Measurements from ENCODE around the gene BIN1.

Gene BIN1

GRCh38 chr2:127023504-127023903, 83.5 kb downstream of the BIN1 start:
- Histone ChIP-seq H3K9ac (ENCODE audit: insufficient read length) (no peak overlapping the region), H3K4me3 (no peak overlapping the region), H3K9me3 (ENCODE audit: low read depth, low read length) (no peaks in the 10 kb centered on the region), H3K27ac (no peak overlapping the region), H3K36me3 (ENCODE audit: insufficient read depth, low read length) (no peaks in the 10 kb centered on the region)
- TF ChIP-seq POLR2AphosphoS5 (IDR thresholded peaks at IDR 0.05; ENCODE audit: borderline replicate concordance, low read depth, low read length) (no peak), EZH2 (IDR thresholded peaks at IDR 0.05) (no peak), FOXP2 (optimal IDR thresholded peaks at IDR 0.05; ENCODE audit: control extremely low read depth, extremely low read length, insufficient read depth) (no peak)
- no peak for DNase-seq (ENCODE audit: low read depth, low spot score)

DNA sequence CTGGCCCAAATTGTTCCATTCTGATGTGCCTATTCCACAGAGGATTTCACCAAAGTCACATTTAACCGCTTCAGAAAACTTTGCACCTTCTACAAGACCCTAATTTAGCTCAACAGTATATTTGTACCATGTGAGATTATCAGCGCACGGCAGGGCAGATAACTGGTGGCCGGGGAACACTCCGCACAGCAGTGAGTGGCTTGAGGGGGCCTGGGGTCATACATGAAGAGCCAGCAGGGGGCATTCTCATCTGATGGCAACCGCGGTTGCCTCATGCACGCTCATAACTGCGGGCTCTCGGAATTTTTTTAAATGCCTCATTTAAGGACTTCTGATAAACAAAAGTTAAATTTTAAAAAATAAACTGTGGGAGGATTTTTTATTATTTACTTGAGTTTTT, 84.1 kb downstream of the BIN1 start:
- H3K9me3 ChIP-seq (ENCODE audit: low read depth, low read length), result no peaks in the 10 kb centered on the region
- no peak overlapping the region for H3K27ac ChIP-seq
- DNase-seq (ENCODE audit: low read depth, low spot score), result no peak
- no peak overlapping the region for H3K9ac ChIP-seq (ENCODE audit: insufficient read length)
- no peak for TF ChIP-seq POLR2AphosphoS5 (IDR thresholded peaks at IDR 0.05; ENCODE audit: borderline replicate concordance, low read depth, low read length)
- no peak for TF ChIP-seq FOXP2 (optimal IDR thresholded peaks at IDR 0.05; ENCODE audit: control extremely low read depth, extremely low read length, insufficient read depth)
- TF ChIP-seq EZH2 (IDR thresholded peaks at IDR 0.05), result no peak
- no peak overlapping the region for H3K4me3 ChIP-seq
- H3K36me3 ChIP-seq (ENCODE audit: insufficient read depth, low read length), result no peaks in the 10 kb centered on the region

DNA sequence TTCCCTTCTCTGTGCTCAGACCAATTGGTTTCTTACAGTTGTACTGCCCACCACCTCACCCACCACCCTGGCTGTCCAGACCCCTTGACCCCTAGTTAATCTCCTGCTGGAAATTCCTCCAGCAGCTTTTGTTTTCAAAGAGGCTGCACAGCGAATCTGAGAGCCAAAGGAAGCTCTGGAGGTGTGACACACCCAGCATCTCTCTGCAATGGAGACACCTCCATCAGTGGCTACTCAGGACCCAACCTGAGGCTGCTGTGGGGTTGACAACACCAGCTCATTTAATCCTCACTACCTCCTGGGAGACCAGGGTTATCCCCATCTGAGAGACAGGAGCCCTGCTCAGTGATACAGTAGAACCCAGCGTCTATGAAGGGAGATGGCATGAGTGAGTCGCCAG, 86.4 kb downstream of the BIN1 start:
- TF ChIP-seq FOXP2 (optimal IDR thresholded peaks at IDR 0.05; ENCODE audit: control extremely low read depth, extremely low read length, insufficient read depth) (no peak), EZH2 (IDR thresholded peaks at IDR 0.05) (no peak)
- Histone ChIP-seq H3K27ac (no peak overlapping the region), H3K9ac (ENCODE audit: insufficient read length) (no peak overlapping the region), H3K4me3 (no peak overlapping the region), H3K9me3 (ENCODE audit: low read depth, low read length) (no peaks in the 10 kb centered on the region), H3K36me3 (ENCODE audit: insufficient read depth, low read length) (no peaks in the 10 kb centered on the region)
- DNase-seq (ENCODE audit: low read depth, low spot score), result no peak

DNA sequence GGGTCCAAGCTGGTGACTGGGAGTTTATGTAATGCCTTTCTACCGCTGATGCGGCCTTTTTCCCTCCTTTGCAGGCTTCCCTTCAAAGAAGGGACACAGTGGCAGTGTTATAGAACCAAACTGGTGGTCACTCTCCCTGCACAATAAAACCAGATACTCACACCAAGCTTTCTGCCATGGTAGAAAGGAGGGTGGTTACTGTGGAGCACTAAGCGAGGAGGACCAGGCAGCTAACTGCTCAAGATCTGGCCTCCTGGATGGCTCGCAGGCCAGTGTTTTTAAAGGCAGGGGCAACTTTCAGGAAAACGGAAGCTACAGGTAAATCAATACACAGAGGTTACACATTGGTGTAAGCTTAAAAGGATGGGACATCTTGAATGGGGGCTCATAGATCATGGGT, 89.4 kb downstream of the BIN1 start:
- Histone ChIP-seq H3K9ac (ENCODE audit: insufficient read length) (no peak overlapping the region), H3K9me3 (ENCODE audit: low read depth, low read length) (no peaks in the 10 kb centered on the region), H3K27ac (no peak overlapping the region), H3K36me3 (ENCODE audit: insufficient read depth, low read length) (no peaks in the 10 kb centered on the region), H3K4me3 (no peak overlapping the region)
- DNase-seq (ENCODE audit: low read depth, low spot score), result no peak
- TF ChIP-seq POLR2AphosphoS5 (IDR thresholded peaks at IDR 0.05; ENCODE audit: borderline replicate concordance, low read depth, low read length) (no peak), FOXP2 (optimal IDR thresholded peaks at IDR 0.05; ENCODE audit: control extremely low read depth, extremely low read length, insufficient read depth) (no peak), EZH2 (IDR thresholded peaks at IDR 0.05) (no peak)

DNA sequence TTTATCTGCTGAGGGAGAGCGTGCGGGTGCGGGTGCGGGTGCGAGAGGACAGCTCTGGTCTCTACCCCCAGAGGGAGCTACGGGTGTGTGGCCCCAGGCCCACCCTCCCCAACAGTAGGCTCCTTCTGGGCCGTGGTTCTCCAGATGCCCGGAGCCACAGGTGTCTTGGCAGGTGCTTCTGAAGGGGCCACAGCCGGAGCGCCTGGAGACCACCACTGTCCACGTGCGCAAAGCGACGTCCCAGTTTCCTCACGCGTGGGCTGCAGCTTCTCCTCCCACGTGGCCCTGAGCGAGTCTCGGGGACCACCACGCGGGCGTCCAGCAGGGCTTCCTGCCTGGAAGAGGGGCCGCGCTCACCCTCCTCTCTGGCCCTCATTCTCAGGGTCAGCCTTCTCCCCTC, 90.6 kb downstream of the BIN1 start:
- no peak overlapping the region for H3K27ac ChIP-seq
- DNase-seq (ENCODE audit: low read depth, low spot score), result no peak
- H3K9me3 ChIP-seq (ENCODE audit: low read depth, low read length), result no peaks in the 10 kb centered on the region
- TF ChIP-seq EZH2 (IDR thresholded peaks at IDR 0.05), result no peak
- H3K9ac ChIP-seq (ENCODE audit: insufficient read length), result no peak overlapping the region
- no peak overlapping the region for H3K4me3 ChIP-seq
- no peaks in the 10 kb centered on the region for H3K36me3 ChIP-seq (ENCODE audit: insufficient read depth, low read length)

DNA sequence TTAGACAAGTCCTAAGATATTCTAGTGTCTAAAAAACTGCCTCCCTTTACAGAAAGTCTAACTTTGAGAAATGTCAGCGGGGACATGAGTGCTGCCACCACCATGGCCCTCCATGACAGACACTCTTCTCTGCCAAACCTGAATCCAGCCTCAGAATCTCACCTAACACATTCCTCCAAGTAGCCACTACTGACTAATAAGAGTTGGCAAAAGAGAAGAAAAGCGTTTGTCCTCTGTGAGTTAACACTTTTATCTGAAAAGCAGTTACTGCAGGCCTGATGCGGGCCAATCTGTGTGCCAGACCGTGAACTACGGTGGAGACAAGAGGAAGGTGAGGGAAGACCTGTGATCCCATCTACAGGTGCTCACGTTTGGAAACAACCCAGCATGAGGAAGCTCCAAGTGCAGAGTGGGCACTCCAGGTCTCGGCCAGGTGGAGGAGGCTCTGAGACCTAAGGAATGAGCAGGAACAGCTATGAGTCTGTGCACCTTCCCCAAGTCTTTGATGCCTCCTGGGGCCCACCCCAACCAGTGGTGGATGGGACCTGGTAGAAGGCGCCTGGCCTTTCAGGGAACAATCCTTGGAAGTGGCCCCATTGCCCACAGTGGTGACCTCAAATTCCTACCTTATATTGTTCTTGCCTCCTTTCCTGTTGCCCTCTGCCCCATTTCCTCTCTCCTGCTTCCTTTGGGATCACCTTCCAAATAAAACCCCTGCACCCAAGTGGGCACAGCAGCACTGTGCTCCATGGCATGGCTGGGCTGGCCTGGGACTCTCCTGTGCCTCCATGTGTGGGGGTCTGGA, 91.6 kb downstream of the BIN1 start:
- H3K36me3 ChIP-seq (ENCODE audit: insufficient read depth, low read length), result no peaks in the 10 kb centered on the region
- H3K27ac ChIP-seq, result no peak overlapping the region
- no peaks in the 10 kb centered on the region for H3K9me3 ChIP-seq (ENCODE audit: low read depth, low read length)
- DNase-seq (ENCODE audit: low read depth, low spot score), result no peak
- no peak overlapping the region for H3K9ac ChIP-seq (ENCODE audit: insufficient read length)
- TF ChIP-seq FOXP2 (optimal IDR thresholded peaks at IDR 0.05; ENCODE audit: control extremely low read depth, extremely low read length, insufficient read depth), result no peak
- no peak for TF ChIP-seq EZH2 (IDR thresholded peaks at IDR 0.05)
- no peak overlapping the region for H3K4me3 ChIP-seq

DNA sequence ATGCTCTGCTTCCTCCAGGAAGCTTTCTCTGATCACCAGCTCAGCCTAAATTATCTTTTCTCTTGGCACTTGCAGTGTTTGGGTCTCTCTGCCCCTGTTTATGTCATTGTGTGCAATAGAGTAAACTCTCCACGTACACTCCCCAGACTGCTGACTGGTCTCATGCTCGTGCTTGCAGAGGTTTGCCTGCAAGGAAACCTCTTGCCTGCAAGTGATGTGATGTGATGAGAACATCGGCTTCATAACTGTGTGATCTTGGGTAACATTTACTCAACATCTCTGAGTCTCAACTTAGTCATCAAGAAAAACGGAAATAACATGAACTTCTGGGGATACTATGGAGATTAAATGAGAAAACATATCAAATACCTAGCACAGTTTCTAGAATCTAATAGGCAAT, 92.3 kb downstream of the BIN1 start:
- DNase-seq (ENCODE audit: low read depth, low spot score), result no peak
- Histone ChIP-seq H3K9ac (ENCODE audit: insufficient read length) (no peak overlapping the region), H3K4me3 (no peak overlapping the region), H3K36me3 (ENCODE audit: insufficient read depth, low read length) (no peaks in the 10 kb centered on the region), H3K9me3 (ENCODE audit: low read depth, low read length) (no peaks in the 10 kb centered on the region), H3K27ac (no peak overlapping the region)
- TF ChIP-seq POLR2AphosphoS5 (IDR thresholded peaks at IDR 0.05; ENCODE audit: borderline replicate concordance, low read depth, low read length), result no peak

DNA sequence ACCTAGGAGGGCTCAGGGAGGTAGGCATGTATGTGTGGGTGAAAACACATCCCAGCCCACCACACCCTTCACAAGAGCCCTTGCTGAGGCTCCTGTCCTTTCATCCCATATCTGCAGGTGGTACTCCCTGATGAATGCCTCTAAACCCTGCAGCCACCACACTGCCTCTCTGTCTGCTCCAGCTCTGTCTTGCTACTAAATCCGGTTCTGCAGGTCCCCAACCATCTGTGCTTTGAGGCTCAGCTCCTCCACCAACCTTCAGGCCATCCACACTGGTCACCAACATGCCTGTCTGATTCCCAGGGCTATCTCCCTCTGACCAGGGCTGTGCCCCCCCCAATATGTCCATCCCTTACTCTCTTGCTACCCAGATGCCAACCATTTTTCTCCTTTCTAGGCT, 92.7 kb downstream of the BIN1 start:
- Histone ChIP-seq H3K36me3 (ENCODE audit: insufficient read depth, low read length) (no peaks in the 10 kb centered on the region), H3K9me3 (ENCODE audit: low read depth, low read length) (no peaks in the 10 kb centered on the region), H3K4me3 (no peak overlapping the region), H3K9ac (ENCODE audit: insufficient read length) (no peak overlapping the region), H3K27ac (no peak overlapping the region)
- DNase-seq (ENCODE audit: low read depth, low spot score), result no peak
- TF ChIP-seq POLR2AphosphoS5 (IDR thresholded peaks at IDR 0.05; ENCODE audit: borderline replicate concordance, low read depth, low read length), result no peak
- TF ChIP-seq EZH2 (IDR thresholded peaks at IDR 0.05), result no peak
- no peak for TF ChIP-seq FOXP2 (optimal IDR thresholded peaks at IDR 0.05; ENCODE audit: control extremely low read depth, extremely low read length, insufficient read depth)

DNA sequence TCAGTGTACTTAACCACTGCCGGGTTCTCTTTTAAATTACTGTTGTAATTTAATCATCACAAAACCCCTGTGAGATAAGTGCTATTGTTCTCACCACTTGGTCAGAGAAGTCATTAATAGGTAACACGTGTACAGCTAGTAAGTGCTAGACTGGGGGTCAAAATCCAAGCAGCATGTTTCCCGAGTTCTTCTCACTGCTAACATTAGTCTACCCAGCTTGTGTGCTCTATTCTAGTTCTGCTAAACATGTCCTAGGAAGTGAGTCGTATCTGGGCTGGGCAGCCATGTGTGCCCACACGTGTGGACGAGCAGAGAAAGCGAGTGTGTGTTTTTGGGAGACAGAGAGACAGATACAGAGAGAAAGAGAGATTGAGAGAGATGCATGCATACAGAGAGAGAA, 94.1 kb downstream of the BIN1 start:
- DNase-seq (ENCODE audit: low read depth, low spot score), result no peak
- Histone ChIP-seq H3K27ac (no peak overlapping the region), H3K9me3 (ENCODE audit: low read depth, low read length) (no peaks in the 10 kb centered on the region), H3K36me3 (ENCODE audit: insufficient read depth, low read length) (no peaks in the 10 kb centered on the region), H3K9ac (ENCODE audit: insufficient read length) (no peak overlapping the region), H3K4me3 (no peak overlapping the region)
- TF ChIP-seq POLR2AphosphoS5 (IDR thresholded peaks at IDR 0.05; ENCODE audit: borderline replicate concordance, low read depth, low read length) (no peak), EZH2 (IDR thresholded peaks at IDR 0.05) (no peak), FOXP2 (optimal IDR thresholded peaks at IDR 0.05; ENCODE audit: control extremely low read depth, extremely low read length, insufficient read depth) (no peak)
